Suppressor macrophage treated with lipopolysaccharide for 1 hour (primary cell): ENCODE data around the gene CFHR5.
"Not testable (repeated sequence)": the region's sequence is repeated elsewhere in the genome, so short reads cannot be mapped to it uniquely, and the experiment has no call there.

Experiments
- DNase-seq, 3 donors: peaks; one replicate each; pipeline ENCODE4 v3.0.0-alpha.2; 2020 to 2022

The CFHR5 gene

DNA sequence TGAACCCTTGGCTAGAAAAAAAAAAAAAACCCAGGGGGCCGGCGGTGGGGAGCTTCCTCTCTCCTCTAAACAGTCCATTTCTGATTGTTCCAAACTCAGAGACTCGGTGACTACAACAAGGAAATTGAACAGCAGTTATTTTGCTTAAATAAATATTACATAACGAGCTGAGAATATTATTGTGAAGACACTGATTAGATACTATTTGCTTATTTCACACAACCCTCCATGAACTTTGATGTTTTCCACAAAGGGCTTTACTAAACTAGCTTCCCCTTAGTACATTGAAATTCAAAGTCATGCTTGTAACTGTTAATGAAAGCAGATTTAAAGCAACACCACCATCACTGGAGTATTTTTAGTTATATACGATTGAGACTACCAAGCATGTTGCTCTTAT, at the start of gene CFHR5:
TSS of gene CFHR5 (plus strand) at position 279 of the 400 bp plus-strand sequence. CDS start at position 388, 109 bp downstream.
- no peak for DNase-seq

DNA sequence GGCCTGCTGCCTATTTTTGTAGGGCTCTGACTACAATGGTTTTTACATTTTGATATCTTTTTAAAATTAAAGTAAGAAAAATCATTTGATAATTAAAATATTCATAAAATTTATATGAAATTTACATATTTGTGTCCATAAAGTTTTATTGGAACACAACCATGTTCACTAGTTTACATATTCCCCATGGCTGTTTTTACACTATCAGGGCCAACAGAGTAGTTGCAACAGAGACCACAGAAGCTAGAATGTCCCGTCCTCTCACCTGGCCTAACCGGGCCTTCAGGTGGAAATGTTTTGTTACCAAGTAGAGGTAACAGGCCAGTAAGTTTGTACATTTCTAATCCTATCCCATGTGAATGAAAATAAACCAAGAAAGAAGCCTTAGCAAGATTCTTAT, 44.5 kb upstream of the CFHR5 start:
- DNase-seq = not testable (repeated sequence)

GRCh38 chr1:196933531-196934189, 43.7 kb upstream of the CFHR5 start:
- no peak for DNase-seq

DNA sequence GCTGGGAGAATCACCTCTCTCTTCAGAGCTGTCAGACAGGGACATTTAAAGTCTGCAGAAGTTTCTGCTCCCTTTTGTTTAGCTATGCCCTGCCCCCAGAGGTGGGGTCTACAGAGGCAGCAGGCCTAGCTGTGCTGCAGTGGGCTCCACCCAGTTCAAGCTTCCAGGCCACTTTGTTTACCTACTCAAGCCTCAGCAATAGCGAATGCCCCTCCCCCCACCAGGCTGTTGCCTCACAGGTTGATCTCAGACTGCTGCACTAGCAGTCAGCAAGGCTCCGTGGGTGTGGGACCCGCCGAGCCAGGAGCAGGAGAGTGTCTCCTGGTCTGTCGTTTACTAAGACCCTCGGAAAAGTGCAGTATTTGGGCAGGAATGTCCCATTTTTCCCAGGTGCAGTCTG, 35.9 kb upstream of the CFHR5 start:
- not testable (repeated sequence) for DNase-seq

DNA sequence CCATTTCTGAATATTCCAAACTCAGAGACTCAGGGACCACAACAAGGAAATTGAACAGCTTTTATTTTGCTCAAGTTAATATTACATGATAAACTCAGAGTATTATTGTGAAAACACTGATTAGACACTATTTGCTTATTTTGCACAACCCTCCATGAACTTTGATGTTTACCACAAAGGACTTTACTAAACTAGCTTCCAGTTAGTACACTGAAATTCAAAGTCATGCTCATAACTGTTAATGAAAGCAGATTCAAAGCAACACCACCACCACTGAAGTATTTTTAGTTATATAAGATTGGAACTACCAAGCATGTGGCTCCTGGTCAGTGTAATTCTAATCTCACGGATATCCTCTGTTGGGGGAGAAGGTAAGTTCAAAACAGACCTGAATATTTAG, 33.8 kb upstream of the CFHR5 start, which contains the start of gene CFHR2:
TSS of gene CFHR2 (plus strand) at position 171 of the 400 bp plus-strand sequence. CDS start at position 314, 143 bp downstream.
- DNase-seq = not testable (repeated sequence)

DNA sequence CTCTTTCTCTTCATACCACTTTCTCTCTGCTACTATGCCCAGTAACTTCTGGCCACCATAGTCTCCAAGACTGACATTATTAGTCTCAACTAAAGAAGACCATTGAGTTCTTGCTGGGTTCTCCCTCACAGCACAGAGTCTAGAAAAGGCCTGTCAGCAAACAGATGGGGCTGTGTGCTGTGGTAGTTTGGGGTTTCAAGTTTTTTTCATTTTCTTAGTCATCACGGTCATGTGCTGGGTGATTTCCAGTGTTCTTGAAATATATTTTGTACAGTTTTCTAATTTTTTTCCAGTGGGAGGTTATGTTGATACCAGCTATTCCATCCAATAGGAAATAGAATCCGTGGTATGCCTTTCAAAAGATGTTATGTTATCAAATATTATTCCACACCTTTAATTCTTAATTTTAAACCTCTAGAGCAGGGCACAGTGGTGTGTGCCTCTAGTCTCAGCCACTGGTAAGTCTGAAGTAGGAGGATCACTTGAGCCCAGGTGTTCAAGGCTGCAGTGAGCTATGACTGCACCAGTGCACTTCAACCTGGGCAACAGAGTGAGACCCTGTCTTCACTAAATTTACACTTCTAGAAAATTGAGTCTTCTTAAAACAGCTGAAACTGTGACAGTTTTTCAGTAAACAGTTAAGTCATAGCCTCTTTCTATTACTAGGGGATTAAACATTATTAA, 25.5 kb upstream of the CFHR5 start:
- DNase-seq = no peak

DNA sequence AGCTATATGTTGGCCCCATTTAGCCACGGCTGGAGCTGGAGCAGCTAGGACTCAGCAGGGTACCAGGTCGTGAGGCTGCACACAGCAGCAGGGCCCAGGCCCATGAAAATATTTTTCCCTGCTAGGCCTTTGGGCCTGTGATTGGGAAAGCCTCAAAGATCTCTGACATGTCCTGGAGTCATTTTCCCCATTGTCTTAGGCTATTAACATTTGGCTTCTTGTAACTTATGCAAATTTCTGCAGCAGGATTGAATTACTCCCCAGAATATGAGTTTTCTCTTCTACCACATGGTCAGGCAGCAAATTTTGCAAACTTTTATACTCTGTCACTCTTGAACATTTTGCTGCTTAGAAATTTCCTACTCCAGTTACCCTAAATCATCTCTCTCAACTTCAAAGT, 22.6 kb upstream of the CFHR5 start:
- DNase-seq = no peak

DNA sequence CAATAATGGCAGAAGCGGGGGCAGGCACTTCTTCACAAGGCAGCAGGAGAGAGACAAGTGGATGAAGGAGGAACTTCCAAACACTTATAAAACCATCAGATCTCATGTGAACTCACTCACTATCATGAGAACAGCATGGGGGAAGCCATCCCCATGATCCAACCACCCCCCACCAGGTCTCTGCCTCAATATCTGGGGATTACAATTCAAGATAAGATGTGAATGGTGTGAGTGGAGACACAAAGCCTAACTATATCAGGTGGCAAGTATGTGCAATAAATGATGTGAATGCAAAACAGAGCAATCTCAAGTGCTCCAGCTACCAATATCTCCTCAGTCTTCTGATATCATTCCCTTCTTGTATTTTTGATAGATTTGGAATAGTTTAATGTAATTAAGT, 21.4 kb upstream of the CFHR5 start:
- no peak for DNase-seq

DNA sequence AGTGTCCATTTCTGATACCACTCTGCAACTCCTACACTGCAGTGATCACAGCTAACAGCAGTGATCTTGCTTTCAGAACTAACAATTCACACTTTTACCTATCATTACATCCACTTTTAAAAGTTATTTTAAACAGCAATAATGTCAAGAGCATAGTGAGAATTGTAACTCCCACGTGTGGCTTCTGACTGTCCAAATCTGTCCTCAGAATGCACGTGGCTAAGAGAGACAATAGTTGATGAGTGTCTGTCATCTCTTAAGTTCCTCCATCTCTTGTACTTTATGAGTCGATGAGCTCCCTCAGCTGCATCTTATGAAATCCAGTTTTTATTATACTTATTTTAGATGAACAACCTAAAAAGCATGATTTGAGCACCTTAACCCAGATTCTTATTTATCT, 16.5 kb upstream of the CFHR5 start:
- no peak for DNase-seq

GRCh38 chr1:196970182-196970581, 7.2 kb upstream of the CFHR5 start:
- no peak for DNase-seq

GRCh38 chr1:196976278-196976677, 1.1 kb upstream of the CFHR5 start:
- DNase-seq = no peak

- DNase-seq = no peak
Observed at GRCh38 chr1:196980859-196981258, 3.5 kb downstream of the CFHR5 start.

DNA sequence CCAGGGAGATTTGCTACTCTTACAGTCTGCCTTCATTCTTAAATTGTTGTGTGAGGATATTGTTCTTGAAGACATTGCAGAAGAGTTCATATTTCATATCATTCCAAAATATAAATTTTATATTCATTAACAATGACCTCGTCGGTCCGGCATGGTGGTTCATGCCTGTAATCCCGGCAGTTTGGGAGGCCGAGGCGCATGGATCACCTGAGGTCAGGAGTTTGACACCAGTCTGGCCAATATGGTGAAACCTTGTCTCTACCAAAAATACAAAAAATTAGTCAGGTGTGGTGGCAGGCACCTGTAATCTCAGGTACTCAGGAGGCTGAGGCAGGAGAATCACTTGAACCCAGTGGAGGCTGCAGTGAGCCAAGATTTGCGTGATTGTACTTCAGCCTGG, 4.9 kb downstream of the CFHR5 start:
- DNase-seq = not testable (repeated sequence)

DNA sequence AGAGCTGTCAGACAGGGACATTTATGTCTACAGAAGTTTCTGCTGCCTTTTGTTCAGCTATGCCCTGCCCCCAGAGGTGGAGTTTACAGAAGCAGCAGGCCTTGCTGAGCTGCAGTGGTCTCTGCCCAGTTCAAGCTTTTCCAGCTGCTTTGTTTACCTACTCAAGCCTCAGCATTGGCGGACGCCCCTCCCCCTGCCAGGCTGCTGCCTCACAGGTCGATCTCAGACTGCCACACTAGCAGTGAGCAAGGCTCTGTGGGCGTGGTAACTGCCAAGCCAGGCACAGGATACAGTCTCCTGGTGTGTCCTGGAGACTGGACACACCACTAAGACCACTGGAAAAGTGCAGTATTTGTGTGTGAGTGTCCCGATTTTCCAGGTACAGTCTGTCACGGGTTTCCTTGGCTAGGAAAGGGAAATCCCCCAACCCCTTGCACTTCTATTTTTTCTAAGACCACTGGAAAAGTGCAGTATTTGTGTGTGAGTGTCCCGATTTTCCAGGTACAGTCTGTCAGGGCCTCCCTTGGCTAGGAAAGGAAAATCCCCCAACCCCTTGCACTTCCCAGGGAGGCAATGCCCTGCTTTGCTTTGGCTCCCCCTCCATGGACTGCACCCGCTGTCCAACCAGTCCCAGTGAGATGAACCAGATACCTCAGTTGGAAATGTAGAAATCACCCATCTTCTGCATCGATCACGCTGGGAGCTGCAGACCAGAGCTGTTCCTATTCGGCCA, 14.7 kb downstream of the CFHR5 start:
- not testable (repeated sequence) for DNase-seq

DNA sequence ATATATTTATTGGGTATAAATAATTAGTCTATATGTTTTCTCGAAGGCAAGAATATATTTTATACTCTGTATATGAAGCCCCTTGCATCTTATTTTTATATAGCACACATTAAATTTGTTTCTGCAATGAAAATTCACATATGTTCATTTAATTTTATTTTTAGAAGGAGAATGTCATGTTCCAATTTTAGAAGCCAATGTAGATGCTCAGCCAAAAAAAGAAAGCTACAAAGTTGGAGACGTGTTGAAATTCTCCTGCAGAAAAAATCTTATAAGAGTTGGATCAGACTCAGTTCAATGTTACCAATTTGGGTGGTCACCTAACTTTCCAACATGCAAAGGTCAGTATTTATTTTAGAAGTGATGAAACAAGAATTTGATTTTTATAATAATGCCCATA, 16.6 kb downstream of the CFHR5 start:
- no peak for DNase-seq

- DNase-seq = no peak
Observed at GRCh38 chr1:196997423-196997822, 20.1 kb downstream of the CFHR5 start.

DNA sequence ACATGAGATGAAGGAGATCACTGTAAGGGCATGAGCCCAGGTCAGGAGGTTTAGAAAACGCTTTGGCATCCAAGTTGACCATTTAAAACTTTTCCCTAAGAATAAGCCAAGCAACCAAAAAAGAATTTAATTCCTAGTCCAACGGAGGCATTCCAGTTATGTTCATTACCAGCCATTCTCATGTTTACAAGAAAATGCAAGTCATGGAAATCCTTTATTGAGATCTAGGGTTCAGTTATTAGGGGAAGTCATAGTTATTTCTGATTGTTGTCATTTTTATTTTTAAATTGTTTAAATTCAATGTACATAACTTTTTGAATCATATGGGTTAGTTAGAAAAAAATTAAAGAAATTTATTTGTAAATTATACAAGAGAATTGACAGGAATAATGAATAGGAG, 24.5 kb downstream of the CFHR5 start:
- no peak for DNase-seq

GRCh38 chr1:197003132-197003531, 25.8 kb downstream of the CFHR5 start:
- no peak for DNase-seq

DNA sequence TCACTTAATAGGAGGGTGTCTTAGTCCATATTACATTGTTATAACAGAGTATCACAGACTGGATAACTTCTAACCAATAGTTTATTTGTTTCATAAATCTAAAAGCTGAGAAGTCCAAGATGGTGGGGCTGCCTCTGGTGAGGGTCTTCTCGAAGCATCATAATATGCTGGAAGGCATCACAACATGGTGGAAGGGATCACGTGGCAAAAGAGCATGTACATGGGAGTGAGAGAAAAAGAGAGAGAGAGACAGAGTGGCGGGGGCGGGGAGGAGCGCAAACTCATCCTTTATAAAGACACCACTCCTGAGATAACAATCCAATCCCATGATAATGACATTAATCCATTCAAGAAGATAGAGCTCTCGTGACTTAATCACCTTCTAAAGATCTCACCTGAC, 31.5 kb downstream of the CFHR5 start:
- DNase-seq = no peak

DNA sequence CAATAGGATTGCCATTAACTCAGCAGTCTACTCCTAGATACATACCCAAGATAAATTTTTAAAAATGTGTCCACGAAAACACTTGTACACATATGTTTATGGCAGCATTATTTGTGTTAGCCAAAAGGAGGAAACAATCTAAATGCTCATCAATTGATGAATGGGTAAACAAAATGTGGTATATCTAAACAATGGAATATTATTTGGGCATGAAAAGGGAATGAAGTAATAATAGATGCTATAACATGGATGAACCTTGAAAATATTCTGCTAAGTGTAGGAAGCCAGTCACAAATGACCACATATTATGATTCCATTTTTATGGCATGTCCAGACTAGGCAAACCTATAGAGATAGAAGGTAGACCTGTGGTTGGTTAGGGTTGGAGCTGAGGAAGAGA, 34.3 kb downstream of the CFHR5 start:
- DNase-seq = no peak

DNA sequence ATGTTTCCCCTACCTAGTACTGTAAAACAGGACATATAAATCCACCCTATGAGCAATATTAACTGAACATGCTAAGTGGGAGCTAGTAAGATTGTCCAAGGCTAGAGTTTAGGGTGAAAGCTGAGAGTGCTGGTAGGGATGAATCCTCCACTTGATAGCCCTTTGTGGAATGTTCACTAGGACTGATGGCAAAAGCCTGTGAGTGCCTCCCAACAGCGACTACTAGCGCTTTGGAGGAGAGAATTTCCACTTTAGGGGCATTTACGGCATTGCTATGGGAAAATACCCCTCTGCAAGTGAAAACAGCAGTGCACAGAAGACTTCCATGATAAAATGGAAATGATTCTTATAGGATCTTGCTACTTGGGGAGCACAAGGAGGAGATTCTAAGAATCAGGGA, 35.9 kb downstream of the CFHR5 start:
- DNase-seq = no peak

DNA sequence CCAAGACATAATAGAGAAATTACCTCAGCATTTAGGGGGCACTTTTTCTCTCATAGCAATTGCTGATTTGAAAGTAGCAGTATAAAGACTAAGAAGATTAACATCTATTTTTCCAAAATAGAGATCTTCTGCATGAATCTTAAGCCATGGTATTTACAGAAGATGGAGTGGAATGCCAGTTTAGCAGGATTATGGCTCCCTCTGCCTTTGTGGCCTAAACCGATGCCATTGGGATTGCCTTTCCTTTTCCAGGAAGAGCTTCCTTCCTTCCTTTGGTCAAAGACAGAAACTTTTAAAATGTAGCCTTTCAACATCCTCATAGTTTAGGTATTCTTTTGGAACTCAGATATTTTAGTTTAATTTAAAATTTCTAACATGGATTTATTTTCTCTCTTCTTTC, 39.4 kb downstream of the CFHR5 start:
- no peak for DNase-seq

DNA sequence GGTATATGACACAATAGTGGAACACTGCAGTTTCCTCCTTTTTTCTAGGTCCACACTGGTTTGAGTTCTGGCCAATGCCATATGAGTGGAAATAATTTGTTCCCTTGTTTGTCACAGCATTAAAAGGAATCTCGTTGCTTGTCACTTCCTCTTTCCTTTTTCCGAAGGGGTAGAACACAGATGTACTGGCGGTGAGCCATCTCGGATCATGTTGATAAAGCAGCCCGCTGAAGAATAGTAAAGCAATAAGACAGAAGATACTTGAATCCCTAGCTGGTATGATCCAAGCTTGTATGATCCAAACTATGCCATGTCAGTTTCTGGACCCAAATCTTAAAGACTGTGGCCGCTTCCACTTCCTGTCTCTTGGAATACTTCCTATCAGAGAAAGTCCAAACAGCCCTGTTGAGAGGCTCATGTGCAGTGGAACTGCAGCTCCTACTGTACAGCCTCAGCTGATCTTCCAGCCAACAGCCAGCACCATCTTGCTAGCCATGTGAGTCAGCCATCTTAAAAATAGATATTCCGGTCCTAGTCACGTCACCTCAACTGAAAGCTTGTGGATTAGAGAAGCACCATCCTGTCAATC, 40.3 kb downstream of the CFHR5 start:
- no peak for DNase-seq

DNA sequence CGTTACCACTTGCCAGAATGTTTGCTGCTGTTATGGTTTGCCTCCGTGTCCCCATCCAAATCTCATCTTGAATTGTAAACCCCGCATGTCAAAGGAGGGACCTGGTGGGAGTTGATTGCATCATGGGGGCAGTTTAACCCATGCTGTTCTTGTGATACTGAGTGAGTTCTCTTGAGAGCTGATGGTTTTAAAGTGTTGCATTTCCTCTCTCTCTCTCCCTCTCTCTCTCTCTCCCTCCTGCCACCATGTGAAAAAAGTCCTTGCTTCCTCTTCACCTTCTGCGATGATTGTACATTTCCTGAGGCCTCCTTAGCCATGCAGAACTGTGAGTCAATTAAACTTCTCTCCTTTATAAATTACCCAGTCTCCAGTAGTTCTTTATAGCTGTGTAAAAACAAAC, 44.4 kb downstream of the CFHR5 start:
- DNase-seq = no peak
